H4 (cell line): ENCODE measurements around the gene XPNPEP2. TPM values are rescaled to one million over a fixed set of nuclear protein-coding genes. Genes with fewer than 3 reads are reported as not detected.

ENCODE experiments used
- DNase-seq: peaks from one replicate; pipeline ENCODE4 v3.0.0-alpha.2; 2015; ENCODE audit warnings: low spot score
- total RNA-seq: library from RNA; depleted of rRNA; stranded (reverse); fragments of >200 nt; shearing (Covaris generic); gene quantifications from 2 replicates; pipeline ENCODE4 v1.2.3, GENCODE V29; 2014

Gene XPNPEP2
- total RNA-seq, 1 experiment from 2014 or later, result 0.12 TPM

GRCh38 chrX:129779086-129779672 is 40.4 kb downstream of the XPNPEP2 start:
- no peak for DNase-seq

- no peak for DNase-seq
Measured at GRCh38 chrX:129779747-129780146, 41.0 kb downstream of the XPNPEP2 start, which contains the start of gene SASH3. Gene SASH3, plus strand, starts transcription at chrX:129779949. Its CDS starts 149 bp downstream, at chrX:129780098.

- DNase-seq, result no peak
Measured at GRCh38 chrX:129780441-129781105, 41.8 kb downstream of the XPNPEP2 start.

GRCh38 chrX:129781134-129781672 is 42.4 kb downstream of the XPNPEP2 start:
- no peak for DNase-seq

- DNase-seq, result no peak
Measured at GRCh38 chrX:129781680-129782495, 43.1 kb downstream of the XPNPEP2 start.

GRCh38 chrX:129782706-129783105 is 43.9 kb downstream of the XPNPEP2 start:
- no peak for DNase-seq

GRCh38 chrX:129783291-129783713 is 44.5 kb downstream of the XPNPEP2 start:
- no peak for DNase-seq

GRCh38 chrX:129784371-129784770 is 45.6 kb downstream of the XPNPEP2 start:
- no peak for DNase-seq

- no peak for DNase-seq
Measured at GRCh38 chrX:129785160-129785947, 46.6 kb downstream of the XPNPEP2 start.

- no peak for DNase-seq
Measured at GRCh38 chrX:129786210-129786651, 47.5 kb downstream of the XPNPEP2 start.

- DNase-seq, result no peak
Measured at GRCh38 chrX:129787336-129788055, 48.7 kb downstream of the XPNPEP2 start.

- DNase-seq, result no peak
Measured at GRCh38 chrX:129788527-129788926, 49.7 kb downstream of the XPNPEP2 start.

- no peak for DNase-seq
Measured at GRCh38 chrX:129790146-129790545, 51.4 kb downstream of the XPNPEP2 start.

- no peak for DNase-seq
Measured at GRCh38 chrX:129790808-129791207, 52.0 kb downstream of the XPNPEP2 start.

GRCh38 chrX:129791336-129791735 is 52.6 kb downstream of the XPNPEP2 start:
- DNase-seq, result no peak

- DNase-seq, result no peak
Measured at GRCh38 chrX:129791961-129792570, 53.3 kb downstream of the XPNPEP2 start.

GRCh38 chrX:129792586-129793291 is 54.0 kb downstream of the XPNPEP2 start:
- no peak for DNase-seq

GRCh38 chrX:129793604-129794191 is 54.9 kb downstream of the XPNPEP2 start:
- no peak for DNase-seq

GRCh38 chrX:129795584-129795983 is 56.8 kb downstream of the XPNPEP2 start:
- DNase-seq, result no peak
